PFSK-1 (cell line): ENCODE data around the gene PIP4K2A.

Experiments used
- FOXP2 ChIP-seq: optimal IDR thresholded peaks from 2 replicates; pipeline ENCODE3; 2011; ENCODE audit warnings: borderline replicate concordance, control low read depth, inconsistent platforms; ENCODE audit not compliant: insufficient read depth; ENCODE audit errors: extremely low read length, extremely low read depth
- POLR2AphosphoS5 ChIP-seq: IDR thresholded peaks from 2 replicates; pipeline ENCODE4 v1.6.1; 2012; ENCODE audit warnings: low read depth, mild to moderate bottlenecking, control low read depth, low read length, moderate library complexity
- REST ChIP-seq, 2 experiments: IDR thresholded peaks; 2 replicates each; pipeline versions ENCODE4 v1.6.1 to v1.8.0; 2011 to 2012; ENCODE audit warnings: low read depth in 2 of 2, low read length in 2 of 2, control low read depth in 1 of 2, inconsistent platforms in 1 of 2, mild to moderate bottlenecking in 1 of 2, moderate library complexity in 1 of 2; ENCODE audit not compliant: insufficient read depth in 1 of 2
- TAF1 ChIP-seq: IDR thresholded peaks from 2 replicates; pipeline ENCODE4 v1.6.1; 2012; ENCODE audit warnings: low read length, control low read depth, borderline replicate concordance; ENCODE audit not compliant: insufficient read depth

- TF ChIP-seq REST (IDR thresholded peaks at IDR 0.05; ENCODE audit: insufficient read depth in 1 of 2, low read depth in 2 of 2, low read length in 2 of 2) (no peak), TAF1 (no peak), FOXP2 (no peak), POLR2AphosphoS5 (no peak)
Observed at GRCh38 chr10:22629126-22629525, 85.3 kb downstream of the PIP4K2A start.
